Fibroblast of pulmonary artery (primary cell): ENCODE results near the gene AGR2.
"Not testable (repeated sequence)": the region's sequence is repeated elsewhere in the genome, so short reads cannot be mapped to it uniquely, and the experiment has no call there.

Experiments used
- DNase-seq: peaks from one replicate; pipeline ENCODE4 v3.0.0-alpha.2; 2010; ENCODE audit warnings: low read depth
- H3K4me3 ChIP-seq: replicated peaks from 2 replicates; pipeline ENCODE4 v1.5.1; 2011; ENCODE audit warnings: low read depth, mild to moderate bottlenecking, control low read depth, low read length, moderate library complexity
- CTCF ChIP-seq: IDR thresholded peaks from 2 replicates; pipeline ENCODE4 v1.5.1; 2011; ENCODE audit warnings: mild to moderate bottlenecking, control low read depth, low read length, inconsistent platforms; ENCODE audit errors: missing control alignments

Gene AGR2

GRCh38 chr7:16804674-16805439 is at the start of gene AGR2:
TSS of gene AGR2 (minus strand) at chr7:16804999. CDS start at chr7:16801796, 3,203 bp downstream.
- TF ChIP-seq CTCF, result no peak
- no peak for DNase-seq
- H3K4me3 ChIP-seq, result no peak within 1 kb of the TSS

- not testable (repeated sequence) for H3K4me3 ChIP-seq
These were observed 48.4 kb upstream of the AGR2 start for GRCh38 chr7:16853189-16853588.

GRCh38 chr7:16851829-16852228 is 47.0 kb upstream of the AGR2 start:
- H3K4me3 ChIP-seq, result no peak overlapping the region
- DNase-seq, result no peak
- TF ChIP-seq CTCF, result no peak

More at GRCh38 chr7:16853189-16853588, 48.4 kb upstream of the AGR2 start:
- DNase-seq, result not testable (repeated sequence)

GRCh38 chr7:16850614-16851466 is 46.0 kb upstream of the AGR2 start:
- DNase-seq, result no peak
- H3K4me3 ChIP-seq, result no peak overlapping the region

GRCh38 chr7:16849296-16850148 is 44.7 kb upstream of the AGR2 start:
- no peak for DNase-seq
- H3K4me3 ChIP-seq, result no peak overlapping the region
- no peak for TF ChIP-seq CTCF

More at GRCh38 chr7:16850614-16851466, 46.0 kb upstream of the AGR2 start:
- no peak for TF ChIP-seq CTCF

- TF ChIP-seq CTCF, result no peak
- no peak overlapping the region for H3K4me3 ChIP-seq
- peak; percentile 2 for DNase-seq
These were observed 42.6 kb upstream of the AGR2 start for GRCh38 chr7:16847381-16847860.
